HepG2 (cell line): Measurements from ENCODE around the gene GPRIN1. TPM values are rescaled to one million over a fixed set of nuclear protein-coding genes. Genes with fewer than 3 reads are reported as not detected.
A peak's percentile ranks its signal among the peaks of the same experiment; 100 is the strongest.

ENCODE experiments used
- BCL6 ChIP-seq: IDR thresholded peaks from 2 replicates; pipeline ENCODE4 v1.6.1; 2016; ENCODE audit warnings: missing genetic modification reagents, missing compliant biosample characterization
- BHLHE40 ChIP-seq: IDR thresholded peaks from 2 replicates; pipeline ENCODE4 v1.6.1; 2011; ENCODE audit warnings: low read length, improper control_type of control experiment
- CHCHD3 ChIP-seq: sonication (generic); formaldehyde crosslinking; IDR thresholded peaks from 2 replicates; pipeline ENCODE4 v1.8.0; 2022; ENCODE audit warnings: mild to moderate bottlenecking, missing genetic modification reagents, moderate library complexity
- EP300 ChIP-seq, 3 experiments: sonication (generic) in 1 of 3; formaldehyde crosslinking in 1 of 3; IDR thresholded peaks; 2 replicates each; pipeline versions ENCODE4 v1.5.1 to v1.6.1; 2011 to 2020; ENCODE audit warnings: low read depth in 2 of 3, low read length in 2 of 3, borderline replicate concordance in 1 of 3, improper control_type of control experiment in 1 of 3, mild to moderate bottlenecking in 1 of 3, missing genetic modification reagents in 1 of 3, moderate library complexity in 1 of 3
- GATAD2A ChIP-seq: IDR thresholded peaks from 2 replicates; pipeline ENCODE4 v1.6.1; 2016
- GPBP1L1 ChIP-seq: sonication (generic); formaldehyde crosslinking; IDR thresholded peaks from 2 replicates; pipeline ENCODE4 v1.5.0; 2020; ENCODE audit warnings: mild to moderate bottlenecking, missing genetic modification reagents
- HNRNPLL ChIP-seq: fragments of 200-400 bp; formaldehyde crosslinking; IDR thresholded peaks from 2 replicates; pipeline ENCODE4 v1.6.1; 2017; ENCODE audit warnings: mild to moderate bottlenecking, low read depth, low read length; ENCODE audit not compliant: poor library complexity, severe bottlenecking
- KDM4B ChIP-seq: sonication (generic); formaldehyde crosslinking; IDR thresholded peaks from 2 replicates; pipeline ENCODE4 v1.4.0; 2020; ENCODE audit warnings: missing genetic modification reagents
- NCOR1 ChIP-seq: fragments of 200-600 bp; sonication (generic); IDR thresholded peaks from 2 replicates; pipeline ENCODE4 v1.7.0; 2017; ENCODE audit warnings: antibody characterized with exemption, low read length, borderline replicate concordance
- NR2F2 ChIP-seq: IDR thresholded peaks from 2 replicates; pipeline ENCODE4 v1.6.1; 2012; ENCODE audit warnings: low read depth, inconsistent platforms, borderline replicate concordance
- PPARG ChIP-seq: conservative IDR thresholded peaks from 2 replicates; pipeline ENCODE4 v1.6.1; 2016; ENCODE audit warnings: missing biosample characterization, missing genetic modification reagents
- RARA ChIP-seq: IDR thresholded peaks from 2 replicates; pipeline ENCODE4 v1.6.1; 2016; ENCODE audit warnings: missing genetic modification reagents, missing compliant biosample characterization
- SAP130 ChIP-seq: IDR thresholded peaks from 2 replicates; pipeline ENCODE4 v1.6.1; 2016; ENCODE audit warnings: low read depth
- SMC3 ChIP-seq: IDR thresholded peaks from 2 replicates; pipeline ENCODE4 v1.6.1; 2011; ENCODE audit warnings: low read length, improper control_type of control experiment
- SNAPC5 ChIP-seq: sonication (generic); formaldehyde crosslinking; IDR thresholded peaks from 2 replicates; pipeline ENCODE4 v1.8.1; 2023; ENCODE audit warnings: mild to moderate bottlenecking, missing genetic modification reagents, borderline replicate concordance
- SOX13 ChIP-seq, 3 experiments: fragments of 450-650 bp in 1 of 3; sonication (generic) in 1 of 3; formaldehyde crosslinking in 1 of 3; IDR thresholded peaks in 2 of 3; conservative IDR thresholded peaks in 1 of 3; 2 replicates each; pipeline versions ENCODE4 v1.5.0 to v1.6.1; 2016 to 2020; ENCODE audit warnings: antibody characterized with exemption in 1 of 3, mild to moderate bottlenecking in 1 of 3, missing compliant biosample characterization in 1 of 3, missing genetic modification reagents in 1 of 3, moderate library complexity in 1 of 3
- ZEB1 ChIP-seq: IDR thresholded peaks from 2 replicates; pipeline ENCODE4 v1.6.1; 2012; ENCODE audit warnings: mild to moderate bottlenecking, low read depth, inconsistent platforms; ENCODE audit not compliant: insufficient replicate concordance
- ZGPAT ChIP-seq: IDR thresholded peaks from 2 replicates; pipeline ENCODE4 v1.6.1; 2016; ENCODE audit warnings: mild to moderate bottlenecking
- ZNF232 ChIP-seq: sonication (generic); formaldehyde crosslinking; IDR thresholded peaks from 2 replicates; pipeline ENCODE4 v1.4.0; 2020; ENCODE audit warnings: missing genetic modification reagents, borderline replicate concordance
- ZNF292 ChIP-seq: sonication (generic); formaldehyde crosslinking; IDR thresholded peaks from 2 replicates; pipeline ENCODE4 v1.8.1; 2022; ENCODE audit warnings: mild to moderate bottlenecking, low read depth, missing genetic modification reagents, borderline replicate concordance
- ZNF761 ChIP-seq: sonication (generic); formaldehyde crosslinking; conservative IDR thresholded peaks from 2 replicates; pipeline ENCODE4 v1.4.0; 2020; ENCODE audit warnings: mild to moderate bottlenecking, missing genetic modification reagents
- polyA plus RNA-seq, 8 experiments: library from polyadenylated mRNA; depleted of rRNA in 3 of 8; stranded (reverse) in 7 of 8; unstranded in 1 of 8; fragments of >200 nt; fragmentation: Illumina TruSeq in 4 of 8; extraction: Trizol in 4 of 8; gene quantifications; 2 replicates each; pipeline versions ENCODE4 v1.2.1 to v1.2.3, GENCODE V29; 2011 to 2016; ENCODE audit warnings: low read depth in 4 of 8, missing spikeins in 1 of 8, mixed read lengths in 1 of 8; ENCODE audit not compliant: insufficient read depth in 1 of 8
- total RNA-seq, 5 experiments: library from RNA; depleted of rRNA; stranded (reverse); fragments of >200 nt; fragmentation: Illumina TruSeq; extraction: Trizol; gene quantifications; 2 replicates each; pipeline ENCODE4 v1.2.3, GENCODE V29; 2016; ENCODE audit warnings: low read depth in 1 of 5
- TF ChIP-seq, protein P1 (sequence below): IDR thresholded peaks from 2 replicates; pipeline ENCODE4 v1.4.0; 2020; ENCODE audit warnings: mild to moderate bottlenecking, missing genetic modification reagents
- TF ChIP-seq, protein P2 (sequence below): sonication (generic); formaldehyde crosslinking; IDR thresholded peaks from 2 replicates; pipeline ENCODE4 v1.4.0; 2020; ENCODE audit warnings: mild to moderate bottlenecking, low read depth, missing genetic modification reagents

The GPRIN1 gene
- total and polyA plus RNA-seq, 2 of the 13 experiments (the other 11 are each of a cell fraction or from before 2014, with no cell fraction given): 0.32 to 2.0 TPM

DNA sequence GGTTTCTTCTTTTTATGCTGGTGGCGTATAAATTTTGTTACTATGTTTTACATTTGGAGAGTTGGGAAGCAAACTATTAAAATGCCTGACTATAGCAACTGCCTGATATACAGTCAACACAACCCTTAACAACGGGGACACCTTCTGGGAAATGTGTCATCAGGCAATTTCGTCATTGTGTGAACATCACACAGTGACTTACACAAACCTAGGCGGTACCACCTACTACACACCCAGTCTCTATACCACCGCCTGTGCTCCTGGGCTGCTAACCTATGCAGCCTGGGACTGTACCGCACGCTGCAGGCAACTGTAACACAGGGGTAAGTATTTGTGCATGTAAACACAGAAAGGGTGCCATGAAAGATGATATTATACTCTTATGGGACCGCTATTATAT is 62.2 kb downstream of the GPRIN1 start (continued):
- no peak for TF ChIP-seq ZNF292 (CRISPR knock-in tag)
- TF ChIP-seq HNRNPLL: no peak
- peak; percentile 40; the same call in 1 of the 2 replicates for TF ChIP-seq RARA (CRISPR knock-in tag)
- TF ChIP-seq SOX13 (IDR thresholded peaks at IDR 0.05): no peak
- peak in 1 of 2 experiments; percentile 31; a peak in 1 of 4 replicates for TF ChIP-seq SOX13 (CRISPR knock-in tag; conservative IDR thresholded peaks at IDR 0.05 in 1 of 2, IDR thresholded peaks at IDR 0.05 in 1 of 2)
- TF ChIP-seq ZNF761 (CRISPR knock-in tag): no peak
- TF ChIP-seq EP300 (IDR thresholded peaks at IDR 0.05; ENCODE audit: low read depth in 2 of 2, low read length in 2 of 2): peak; percentile 45 to 67; a peak in 2 of 4 replicates
- no peak for TF ChIP-seq EP300 (CRISPR knock-in tag; IDR thresholded peaks at IDR 0.05; ENCODE audit: borderline replicate concordance)
- TF ChIP-seq GATAD2A: peak; percentile 67
- TF ChIP-seq BCL6 (CRISPR knock-in tag): peak; percentile 31; the same call in 1 of the 2 replicates
- TF ChIP-seq NR2F2: no peak
- no peak for TF ChIP-seq ZNF232 (CRISPR knock-in tag)
- no peak for TF ChIP-seq ZEB1
- no peak for TF ChIP-seq GPBP1L1
- no peak for TF ChIP-seq KDM4B (CRISPR knock-in tag)
- TF ChIP-seq BHLHE40: peak; percentile 51; the same call in 1 of the 2 replicates
- no peak for TF ChIP-seq SNAPC5
- TF ChIP-seq, protein P1, sequence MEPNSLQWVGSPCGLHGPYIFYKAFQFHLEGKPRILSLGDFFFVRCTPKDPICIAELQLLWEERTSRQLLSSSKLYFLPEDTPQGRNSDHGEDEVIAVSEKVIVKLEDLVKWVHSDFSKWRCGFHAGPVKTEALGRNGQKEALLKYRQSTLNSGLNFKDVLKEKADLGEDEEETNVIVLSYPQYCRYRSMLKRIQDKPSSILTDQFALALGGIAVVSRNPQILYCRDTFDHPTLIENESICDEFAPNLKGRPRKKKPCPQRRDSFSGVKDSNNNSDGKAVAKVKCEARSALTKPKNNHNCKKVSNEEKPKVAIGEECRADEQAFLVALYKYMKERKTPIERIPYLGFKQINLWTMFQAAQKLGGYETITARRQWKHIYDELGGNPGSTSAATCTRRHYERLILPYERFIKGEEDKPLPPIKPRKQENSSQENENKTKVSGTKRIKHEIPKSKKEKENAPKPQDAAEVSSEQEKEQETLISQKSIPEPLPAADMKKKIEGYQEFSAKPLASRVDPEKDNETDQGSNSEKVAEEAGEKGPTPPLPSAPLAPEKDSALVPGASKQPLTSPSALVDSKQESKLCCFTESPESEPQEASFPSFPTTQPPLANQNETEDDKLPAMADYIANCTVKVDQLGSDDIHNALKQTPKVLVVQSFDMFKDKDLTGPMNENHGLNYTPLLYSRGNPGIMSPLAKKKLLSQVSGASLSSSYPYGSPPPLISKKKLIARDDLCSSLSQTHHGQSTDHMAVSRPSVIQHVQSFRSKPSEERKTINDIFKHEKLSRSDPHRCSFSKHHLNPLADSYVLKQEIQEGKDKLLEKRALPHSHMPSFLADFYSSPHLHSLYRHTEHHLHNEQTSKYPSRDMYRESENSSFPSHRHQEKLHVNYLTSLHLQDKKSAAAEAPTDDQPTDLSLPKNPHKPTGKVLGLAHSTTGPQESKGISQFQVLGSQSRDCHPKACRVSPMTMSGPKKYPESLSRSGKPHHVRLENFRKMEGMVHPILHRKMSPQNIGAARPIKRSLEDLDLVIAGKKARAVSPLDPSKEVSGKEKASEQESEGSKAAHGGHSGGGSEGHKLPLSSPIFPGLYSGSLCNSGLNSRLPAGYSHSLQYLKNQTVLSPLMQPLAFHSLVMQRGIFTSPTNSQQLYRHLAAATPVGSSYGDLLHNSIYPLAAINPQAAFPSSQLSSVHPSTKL: peak; percentile 53
- no peak for TF ChIP-seq PPARG (CRISPR knock-in tag)
- peak; percentile 46; the same call in 1 of the 2 replicates for TF ChIP-seq NCOR1
- TF ChIP-seq ZGPAT: 0 out of 2 replicates have a peak, but pooled peaks have one; percentile 29
- TF ChIP-seq SAP130 (CRISPR knock-in tag): peak; percentile 62; the same call in 1 of the 2 replicates
- TF ChIP-seq CHCHD3 (CRISPR knock-in tag): no peak
- 0 out of 2 replicates have a peak, but pooled peaks have one; percentile 6 for TF ChIP-seq SMC3
- TF ChIP-seq, protein P2, sequence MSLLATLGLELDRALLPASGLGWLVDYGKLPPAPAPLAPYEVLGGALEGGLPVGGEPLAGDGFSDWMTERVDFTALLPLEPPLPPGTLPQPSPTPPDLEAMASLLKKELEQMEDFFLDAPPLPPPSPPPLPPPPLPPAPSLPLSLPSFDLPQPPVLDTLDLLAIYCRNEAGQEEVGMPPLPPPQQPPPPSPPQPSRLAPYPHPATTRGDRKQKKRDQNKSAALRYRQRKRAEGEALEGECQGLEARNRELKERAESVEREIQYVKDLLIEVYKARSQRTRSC (CRISPR knock-in tag): no peak
